ENCODE measurements around the gene CACNB4.
"Not testable (repeated sequence)": the region's sequence is repeated elsewhere in the genome, so short reads cannot be mapped to it uniquely, and the experiment has no call there.

The CACNB4 gene

GRCh38 chr2:151947813-151948165 is 151.1 kb downstream of the CACNB4 start:
- in situ Hi-C loops (cut with MboI; ENCODE audit: low sequenced_read_pairs): no loop called here

DNA sequence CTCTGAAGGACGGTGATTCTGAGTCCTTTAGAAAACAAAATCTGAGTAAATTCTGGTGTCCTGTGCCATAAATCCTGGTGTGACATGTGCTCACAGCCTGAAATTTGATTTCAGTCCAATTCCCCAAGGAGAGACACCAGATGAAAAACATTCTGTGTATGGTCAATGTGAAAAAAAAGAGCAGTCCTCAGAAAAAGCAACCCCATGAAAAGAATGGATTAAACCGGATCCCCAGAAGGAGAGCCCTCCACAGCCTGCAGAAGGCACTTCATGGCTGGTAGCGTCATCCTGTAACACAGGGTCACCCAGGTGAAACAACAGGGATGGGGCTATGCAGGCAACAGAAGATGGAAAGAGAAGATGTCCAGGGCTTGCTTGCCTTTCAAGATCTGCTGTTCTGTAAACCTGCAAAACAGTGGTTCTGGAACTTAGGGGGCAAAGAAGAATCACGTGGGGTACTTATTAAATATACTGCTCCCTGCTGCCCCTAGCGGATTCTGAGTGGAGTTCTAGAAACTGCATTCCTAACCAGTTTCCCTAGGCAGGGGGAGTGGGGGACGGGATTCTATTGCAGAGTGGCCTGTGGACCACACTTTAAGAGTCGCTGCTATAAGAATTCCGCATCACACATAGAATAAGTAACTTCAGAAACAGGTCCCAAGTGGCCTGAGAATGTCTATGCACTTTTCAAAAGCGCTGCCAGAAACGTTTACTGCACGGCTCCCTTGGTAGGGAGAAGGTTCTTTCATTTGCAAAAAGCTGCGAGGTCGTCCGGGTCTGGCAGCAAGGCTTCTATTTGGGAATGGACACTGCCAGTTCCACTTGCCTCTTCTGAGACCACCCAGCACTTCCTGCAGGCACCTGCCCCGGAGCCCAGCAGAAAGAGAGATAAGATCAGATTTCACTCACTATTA is 151.7 kb downstream of the CACNB4 start:
- in situ Hi-C loops (cut with MboI; ENCODE audit: low sequenced_read_pairs): no loop called here

DNA sequence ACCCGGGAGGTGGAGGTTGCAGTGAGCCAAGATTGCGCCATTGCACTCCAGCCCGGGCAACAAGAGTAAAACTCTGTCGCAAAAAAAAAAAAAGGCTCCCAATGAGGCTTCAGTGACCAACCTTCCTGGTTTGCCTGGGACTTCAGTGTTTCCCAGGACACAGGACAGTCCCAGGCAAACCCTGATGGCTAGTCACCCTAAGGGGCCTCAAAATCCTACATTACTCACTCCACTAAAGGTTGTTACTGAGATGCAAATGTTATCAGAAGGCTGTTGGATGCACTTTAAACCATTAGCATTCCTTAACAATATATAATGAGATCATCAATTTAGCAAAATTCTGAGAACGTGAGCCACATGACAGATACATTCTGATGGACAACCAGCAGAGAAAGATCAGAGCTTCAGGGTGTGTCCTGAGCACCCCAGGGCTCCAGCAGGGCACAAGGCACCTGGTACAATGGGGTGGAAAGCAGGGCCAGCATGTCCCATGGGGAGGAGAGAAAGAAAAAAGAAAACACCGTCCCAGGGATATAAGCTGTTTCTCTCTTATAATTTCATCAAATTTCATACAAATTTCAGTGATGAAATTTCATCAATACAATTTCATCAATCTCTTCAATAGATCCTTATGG is 152.5 kb downstream of the CACNB4 start:
- in situ Hi-C loops (cut with MboI; ENCODE audit: low sequenced_read_pairs): no loop called here

DNA sequence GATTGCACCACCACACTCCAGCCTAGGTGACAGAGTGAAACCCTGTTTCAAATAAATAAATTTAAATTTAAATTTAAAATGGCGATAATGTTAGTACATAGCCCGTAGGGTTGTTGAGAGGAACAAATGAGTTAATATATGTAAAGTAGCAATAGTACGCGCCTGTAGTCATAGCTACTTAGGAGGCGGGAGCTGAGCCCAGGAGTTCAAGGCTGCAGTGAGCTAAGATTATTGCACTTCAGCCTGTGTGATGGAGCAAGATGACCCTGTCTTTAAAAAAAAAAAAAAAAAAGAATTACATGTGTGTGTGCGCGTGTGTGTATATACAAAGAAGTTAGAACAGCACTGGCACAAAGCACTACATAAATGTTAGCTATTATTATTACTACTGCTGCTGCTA is 153.2 kb downstream of the CACNB4 start:
- in situ Hi-C loops (cut with MboI; ENCODE audit: low sequenced_read_pairs): no loop called here

DNA sequence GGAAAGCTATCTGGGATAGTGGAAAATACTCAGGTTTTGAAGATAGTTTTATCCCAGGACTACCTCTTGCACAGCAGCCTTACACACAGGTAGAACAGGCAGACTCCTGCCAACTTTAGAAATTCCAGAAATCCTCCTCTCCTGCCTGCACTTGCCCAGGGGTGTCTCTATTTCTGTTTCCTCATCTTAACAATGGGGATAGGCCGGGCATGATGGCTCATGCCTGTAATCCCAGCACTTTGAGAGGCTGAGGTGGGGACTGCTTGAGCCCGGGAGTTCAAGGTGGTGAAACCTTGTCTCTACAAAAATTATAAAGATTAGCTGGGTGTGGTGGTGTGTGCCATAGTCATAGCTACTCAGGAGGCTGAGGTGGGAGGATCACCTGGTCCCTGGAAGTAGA is 153.7 kb downstream of the CACNB4 start:
- in situ Hi-C loops (cut with MboI; ENCODE audit: low sequenced_read_pairs): no loop called here

GRCh38 chr2:151943461-151943860 is 155.4 kb downstream of the CACNB4 start:
- in situ Hi-C loops (cut with MboI; ENCODE audit: low sequenced_read_pairs): no loop called here

DNA sequence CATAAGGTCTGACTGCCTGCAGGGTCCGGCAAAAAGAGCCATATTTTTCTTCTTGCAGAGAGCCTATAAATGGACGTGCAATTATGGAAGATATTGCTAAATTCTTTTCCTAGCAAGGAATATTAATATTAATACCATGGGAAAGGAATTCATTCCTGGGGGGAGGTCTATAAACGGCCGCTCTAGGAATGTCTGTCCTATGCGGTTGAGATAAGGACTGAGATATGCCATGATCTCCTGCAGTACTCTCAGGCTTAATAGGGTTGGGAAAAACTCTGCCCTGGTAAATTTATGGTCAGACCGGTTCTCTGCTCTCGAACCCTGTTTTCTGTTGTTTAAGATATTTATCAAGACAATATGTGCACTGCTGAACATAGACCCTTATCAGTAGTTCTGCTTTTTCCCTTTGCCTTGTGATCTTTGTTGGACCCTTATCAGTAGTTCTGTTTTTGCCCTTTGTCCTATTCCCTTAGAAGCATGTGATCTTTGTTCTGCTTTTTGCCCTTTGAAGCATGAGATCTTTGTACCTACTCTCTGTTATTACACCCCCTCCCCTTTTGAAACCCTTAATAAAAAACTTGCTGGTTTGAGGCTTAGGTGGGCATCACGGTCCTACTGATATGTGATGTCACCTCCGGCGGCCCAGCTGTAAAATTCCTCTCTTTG is 156.2 kb downstream of the CACNB4 start:
- in situ Hi-C loops (cut with MboI; ENCODE audit: low sequenced_read_pairs): not testable (repeated sequence)

- in situ Hi-C loops (cut with MboI; ENCODE audit: low sequenced_read_pairs): no loop called here
Observed at GRCh38 chr2:151937966-151938365, 160.9 kb downstream of the CACNB4 start.

- in situ Hi-C loops (cut with MboI; ENCODE audit: low sequenced_read_pairs): no loop called here
Observed at GRCh38 chr2:151936626-151937025, 162.2 kb downstream of the CACNB4 start.

GRCh38 chr2:151933266-151933804 is 165.5 kb downstream of the CACNB4 start:
- in situ Hi-C loops (cut with MboI; ENCODE audit: low sequenced_read_pairs): no loop called here

DNA sequence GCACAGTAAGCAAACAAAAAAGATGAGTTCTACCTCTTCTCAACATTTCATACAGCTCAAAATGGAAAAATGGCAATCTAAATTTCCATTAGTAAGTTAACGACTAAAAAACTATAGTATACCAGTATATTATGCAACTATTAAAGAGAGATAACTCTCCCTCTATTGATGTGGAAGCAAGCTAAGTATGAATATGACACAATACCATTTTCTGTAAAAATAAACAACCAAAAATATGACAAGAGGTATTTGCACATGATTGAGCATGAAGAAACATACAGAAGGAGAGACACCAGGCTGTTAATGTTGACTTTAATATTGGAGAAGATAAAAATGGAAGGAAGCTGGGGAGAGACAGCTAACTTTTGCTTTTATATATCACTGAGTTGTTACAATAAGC is 167.1 kb downstream of the CACNB4 start:
- in situ Hi-C loops (cut with MboI; ENCODE audit: low sequenced_read_pairs): no loop called here

DNA sequence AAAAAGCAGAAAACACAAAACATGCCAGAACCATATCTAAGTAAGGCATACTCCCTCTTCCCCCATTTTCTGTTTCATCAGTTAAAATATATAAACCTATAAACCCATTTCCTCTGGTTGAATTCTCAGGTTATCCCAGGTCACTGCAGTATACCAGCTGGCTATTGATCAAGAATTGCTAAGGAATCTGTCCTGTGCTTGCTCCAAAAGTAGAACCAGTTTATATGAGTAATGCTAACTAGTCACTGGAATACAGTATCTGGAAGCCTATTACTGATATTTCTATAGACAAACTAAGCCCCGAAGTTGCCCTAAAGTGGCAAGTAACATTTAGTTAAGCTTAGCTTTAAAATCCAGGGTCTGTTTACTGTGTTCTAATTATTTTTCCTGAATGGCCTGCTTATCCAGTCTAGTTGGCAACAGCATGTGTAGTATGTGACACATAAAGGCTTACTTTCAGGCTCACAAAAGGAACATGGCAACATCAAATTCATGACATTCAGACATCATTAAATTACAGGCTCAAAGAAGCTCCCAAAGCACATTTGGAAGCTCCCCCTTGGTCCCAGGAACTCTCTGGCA is 167.7 kb downstream of the CACNB4 start:
- in situ Hi-C loops (cut with MboI; ENCODE audit: low sequenced_read_pairs): no loop called here

DNA sequence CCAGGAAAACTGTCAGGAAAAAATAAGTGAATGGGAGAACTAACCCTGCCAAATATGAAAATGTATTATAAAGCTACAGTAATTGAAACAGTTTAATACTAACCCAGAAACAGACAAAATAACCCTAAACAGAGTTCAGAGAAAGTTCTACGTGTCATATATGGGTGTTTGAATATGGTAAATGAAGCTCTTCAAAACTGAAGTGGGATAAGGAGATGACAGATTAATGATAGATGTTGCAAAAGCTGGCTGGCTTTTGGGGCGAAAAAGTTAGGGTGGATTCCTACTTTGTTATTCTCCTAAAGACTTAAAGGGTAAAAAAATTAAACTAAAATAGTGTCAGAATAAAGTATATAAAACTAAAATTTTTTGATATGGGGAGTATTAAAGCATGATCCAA is 168.8 kb downstream of the CACNB4 start:
- in situ Hi-C loops (cut with MboI; ENCODE audit: low sequenced_read_pairs): no loop called here

- in situ Hi-C loops (cut with MboI; ENCODE audit: low sequenced_read_pairs): no loop called here
Observed at GRCh38 chr2:151928380-151928779, 170.5 kb downstream of the CACNB4 start.

- in situ Hi-C loops (cut with MboI; ENCODE audit: low sequenced_read_pairs): no loop called here
Observed at GRCh38 chr2:151927501-151928221, 171.2 kb downstream of the CACNB4 start.

DNA sequence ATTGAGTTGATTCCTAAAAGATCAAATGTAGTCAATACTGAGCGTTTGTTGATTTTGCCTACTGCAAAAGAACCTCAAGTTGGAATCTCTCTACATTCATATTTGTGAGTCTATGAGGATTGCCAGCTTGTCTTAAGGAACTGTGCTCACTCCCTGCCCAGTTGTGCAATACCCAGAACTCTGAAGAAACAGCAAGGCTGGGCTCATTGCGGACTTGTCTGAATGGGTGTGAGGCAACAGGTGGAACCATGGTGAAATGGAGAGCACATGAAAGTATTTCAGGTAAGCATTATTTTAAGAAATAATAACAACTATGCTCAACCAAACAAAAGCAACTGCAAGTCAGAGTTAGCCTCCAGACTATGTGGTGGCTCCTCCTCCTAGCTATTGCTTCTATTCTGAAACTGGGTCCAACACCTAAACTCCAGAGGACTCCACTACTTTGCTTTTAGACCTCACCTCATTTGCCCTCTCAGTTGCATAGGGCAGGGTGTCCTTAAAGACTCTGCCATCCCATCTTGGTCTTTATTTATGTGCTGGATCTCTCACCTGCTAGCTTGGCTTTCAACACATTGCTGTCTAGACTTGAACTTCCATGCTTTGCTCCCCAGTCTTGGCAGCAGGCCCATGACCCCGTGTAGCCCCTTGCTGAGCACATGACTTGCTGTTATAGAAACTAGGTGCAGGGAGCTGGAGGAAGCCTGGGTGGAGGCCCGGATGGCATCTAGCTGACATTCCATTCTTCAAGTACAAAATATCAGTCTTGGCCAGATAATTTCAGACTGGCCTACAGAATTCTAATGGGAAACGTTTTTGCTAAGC is 175.8 kb downstream of the CACNB4 start:
- in situ Hi-C loops (cut with MboI; ENCODE audit: low sequenced_read_pairs): no loop called here

GRCh38 chr2:151919786-151920185 is 179.1 kb downstream of the CACNB4 start:
- in situ Hi-C loops (cut with MboI; ENCODE audit: low sequenced_read_pairs): no loop called here

DNA sequence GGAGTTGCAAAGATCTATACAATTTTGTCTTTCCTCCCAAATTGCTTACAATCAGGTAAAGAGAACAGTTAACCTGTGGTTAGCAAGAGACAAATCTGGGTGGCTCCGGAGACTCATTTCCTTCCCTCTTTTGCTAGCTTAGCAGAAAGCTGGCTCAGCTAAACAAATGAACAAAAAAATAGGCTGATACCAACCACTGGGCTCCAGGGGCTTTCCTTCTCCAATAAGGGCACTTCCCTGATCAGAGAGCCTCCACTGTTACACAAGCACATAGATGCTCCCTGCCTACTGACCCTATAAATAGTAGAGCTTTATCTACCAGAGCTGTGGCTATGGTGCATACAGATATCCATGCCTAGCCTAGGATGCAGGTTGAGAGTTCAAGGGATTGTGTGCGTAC is 180.5 kb downstream of the CACNB4 start:
- in situ Hi-C loops (cut with MboI; ENCODE audit: low sequenced_read_pairs): no loop called here

- in situ Hi-C loops (cut with MboI; ENCODE audit: low sequenced_read_pairs): no loop called here
Observed at GRCh38 chr2:151916632-151917031, 182.2 kb downstream of the CACNB4 start.

DNA sequence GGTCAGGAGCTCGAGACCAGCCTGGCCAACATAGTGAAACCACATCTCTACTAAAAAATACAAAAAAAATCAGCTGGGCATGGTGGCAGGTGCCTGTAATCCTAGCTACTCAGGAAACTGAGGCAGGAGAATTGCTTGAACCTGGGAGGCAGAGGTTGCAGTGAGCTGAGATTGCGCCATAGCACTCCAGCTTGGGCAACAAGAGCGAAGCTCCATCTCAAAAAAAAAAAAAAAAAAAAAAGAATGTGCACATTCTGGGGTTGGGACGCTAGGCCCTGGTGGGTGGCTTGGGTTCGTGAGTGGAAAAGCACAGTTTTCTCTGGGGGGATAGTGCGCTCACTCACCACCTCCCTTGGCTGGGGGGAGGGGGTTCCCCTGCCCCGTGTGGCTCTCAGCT is 183.2 kb downstream of the CACNB4 start:
- in situ Hi-C loops (cut with MboI; ENCODE audit: low sequenced_read_pairs): not testable (repeated sequence)
